GM12873 (cell line): Measurements from ENCODE around the gene SH2D4B.

Source experiments
- TF ChIP-seq, protein P1 (sequence below): IDR thresholded peaks from 2 replicates; pipeline ENCODE4 v1.5.1; 2012; ENCODE audit warnings: low read depth, mild to moderate bottlenecking, moderate library complexity, low read length, control low read depth; ENCODE audit not compliant: insufficient read depth; ENCODE audit errors: missing control alignments

Gene SH2D4B

DNA sequence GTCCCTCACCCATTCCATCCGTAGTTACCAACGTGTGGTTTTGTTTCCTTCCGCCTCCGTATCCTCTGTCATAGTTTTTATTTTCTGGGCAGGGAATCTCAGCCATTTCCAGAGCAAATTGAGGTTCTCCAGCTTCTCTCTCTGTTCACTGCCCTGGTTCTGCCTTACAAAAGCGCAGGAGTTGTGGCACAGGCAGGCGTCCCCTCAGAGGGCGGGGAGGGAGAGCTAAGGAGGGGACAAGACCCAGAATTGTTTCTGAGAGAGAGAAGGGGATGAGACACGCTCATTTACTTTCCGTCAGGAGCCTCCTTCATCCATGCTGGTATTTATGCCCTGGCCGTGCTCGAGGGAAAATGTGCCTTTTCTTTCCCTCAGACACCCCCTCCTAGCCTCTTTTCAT, 71.0 kb downstream of the SH2D4B start:
- TF ChIP-seq, protein P1, sequence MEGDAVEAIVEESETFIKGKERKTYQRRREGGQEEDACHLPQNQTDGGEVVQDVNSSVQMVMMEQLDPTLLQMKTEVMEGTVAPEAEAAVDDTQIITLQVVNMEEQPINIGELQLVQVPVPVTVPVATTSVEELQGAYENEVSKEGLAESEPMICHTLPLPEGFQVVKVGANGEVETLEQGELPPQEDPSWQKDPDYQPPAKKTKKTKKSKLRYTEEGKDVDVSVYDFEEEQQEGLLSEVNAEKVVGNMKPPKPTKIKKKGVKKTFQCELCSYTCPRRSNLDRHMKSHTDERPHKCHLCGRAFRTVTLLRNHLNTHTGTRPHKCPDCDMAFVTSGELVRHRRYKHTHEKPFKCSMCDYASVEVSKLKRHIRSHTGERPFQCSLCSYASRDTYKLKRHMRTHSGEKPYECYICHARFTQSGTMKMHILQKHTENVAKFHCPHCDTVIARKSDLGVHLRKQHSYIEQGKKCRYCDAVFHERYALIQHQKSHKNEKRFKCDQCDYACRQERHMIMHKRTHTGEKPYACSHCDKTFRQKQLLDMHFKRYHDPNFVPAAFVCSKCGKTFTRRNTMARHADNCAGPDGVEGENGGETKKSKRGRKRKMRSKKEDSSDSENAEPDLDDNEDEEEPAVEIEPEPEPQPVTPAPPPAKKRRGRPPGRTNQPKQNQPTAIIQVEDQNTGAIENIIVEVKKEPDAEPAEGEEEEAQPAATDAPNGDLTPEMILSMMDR: no peak

DNA sequence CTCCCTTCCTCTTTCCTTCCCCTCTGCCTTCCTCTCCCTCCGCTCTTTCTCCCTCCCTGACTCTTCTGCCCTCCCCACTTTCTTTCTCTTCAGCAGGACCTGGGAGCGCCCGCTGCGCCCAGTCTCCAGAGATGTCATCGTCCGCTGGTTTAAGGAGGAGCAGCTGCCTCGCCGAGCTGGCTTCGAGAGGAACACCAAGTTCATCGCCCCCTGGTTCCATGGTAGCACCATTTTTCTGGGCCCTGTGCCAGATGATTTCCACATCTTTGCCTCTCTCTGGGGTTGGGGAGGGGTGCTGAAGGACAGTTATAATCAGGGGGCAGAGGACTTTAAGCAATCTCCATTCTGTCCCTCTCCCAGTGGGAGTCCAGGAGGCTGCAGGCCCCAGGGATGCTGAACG, 71.6 kb downstream of the SH2D4B start:
- TF ChIP-seq, protein P1: no peak

DNA sequence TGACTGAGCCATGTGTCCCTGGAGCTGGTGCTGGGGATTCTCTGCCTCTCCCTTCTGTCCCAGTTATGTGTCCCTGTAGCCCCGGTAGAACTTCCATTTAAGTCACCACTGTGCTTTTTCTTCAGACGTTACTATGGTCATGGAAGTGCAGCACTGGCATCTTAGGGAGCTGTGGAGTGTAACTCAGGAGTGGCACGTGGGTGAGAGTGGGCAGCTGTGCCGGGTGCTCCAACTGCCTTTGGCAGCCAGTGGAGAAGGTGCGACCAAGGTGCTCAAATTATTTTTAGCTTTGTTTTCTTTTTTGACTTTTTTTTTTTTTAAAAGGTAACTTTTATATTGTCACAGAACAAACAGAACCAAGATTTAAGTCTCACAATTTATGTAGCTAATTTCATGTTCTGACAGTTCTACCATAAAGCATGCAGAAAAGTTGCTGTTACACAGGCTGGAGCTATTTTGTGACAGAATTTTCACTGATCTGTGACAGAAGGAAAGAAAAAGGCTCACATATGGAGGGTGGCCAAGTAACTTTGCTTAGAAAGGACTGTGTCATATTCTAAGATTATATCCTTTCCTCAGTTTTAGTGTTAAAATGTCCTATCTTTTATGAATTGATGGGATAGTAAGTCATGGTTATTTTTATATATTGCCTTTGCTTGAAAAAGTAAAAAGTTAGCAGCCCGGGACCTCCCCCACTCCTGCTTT, 73.9 kb downstream of the SH2D4B start:
- TF ChIP-seq, protein P1: no peak

DNA sequence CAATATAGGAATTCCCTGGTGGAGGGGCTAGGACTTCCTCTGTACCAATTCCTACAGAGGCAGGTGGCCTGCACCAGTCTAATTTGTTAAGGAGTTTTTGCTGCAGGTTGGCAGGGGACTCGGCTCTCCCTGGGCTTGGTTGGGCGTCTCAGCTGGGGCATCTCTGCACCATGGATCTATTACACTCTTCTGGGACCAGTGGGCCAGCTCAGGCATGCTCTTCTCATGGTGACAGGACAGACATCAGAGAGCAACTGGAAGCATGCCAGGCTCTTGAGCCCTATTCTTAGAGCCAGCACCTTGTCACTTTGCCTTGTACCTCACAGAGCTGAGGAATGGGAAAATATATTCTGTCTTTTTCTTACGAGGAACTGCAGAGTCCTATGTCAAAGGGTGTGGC, 74.6 kb downstream of the SH2D4B start:
- TF ChIP-seq, protein P1: no peak

DNA sequence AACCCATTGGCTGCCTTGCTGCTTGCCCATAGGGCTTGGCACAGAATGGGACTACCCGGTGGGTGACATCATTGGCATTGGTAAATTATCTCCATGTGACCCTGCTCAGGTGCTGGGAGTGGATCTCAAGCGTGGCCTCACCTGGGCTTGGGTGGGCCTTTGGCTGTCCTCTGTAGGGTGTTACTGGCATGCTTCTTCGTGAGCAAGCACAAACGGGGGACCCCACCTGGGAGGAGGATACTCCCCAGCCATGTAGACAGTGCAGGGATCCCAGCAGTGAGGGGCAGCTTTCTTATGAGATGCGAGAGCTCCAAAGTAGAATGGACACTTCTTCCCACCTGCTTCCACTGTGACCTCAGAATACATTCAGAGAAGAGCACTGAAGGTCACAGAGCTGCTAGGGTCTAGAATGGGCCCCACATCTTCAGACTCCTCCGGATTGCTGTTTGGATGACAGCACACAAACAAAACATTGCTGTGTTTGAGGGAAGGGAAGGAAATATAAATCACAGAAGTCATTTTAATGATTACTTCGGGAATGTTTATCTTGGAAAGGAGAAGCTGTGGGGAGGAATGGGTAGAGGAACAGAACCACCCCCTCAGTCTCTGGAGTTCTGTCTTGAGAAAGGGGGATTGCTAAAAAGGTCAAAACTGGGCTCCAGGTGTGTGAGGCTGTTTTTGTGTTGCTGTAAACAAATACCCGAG, 75.9 kb downstream of the SH2D4B start:
- TF ChIP-seq, protein P1: no peak

DNA sequence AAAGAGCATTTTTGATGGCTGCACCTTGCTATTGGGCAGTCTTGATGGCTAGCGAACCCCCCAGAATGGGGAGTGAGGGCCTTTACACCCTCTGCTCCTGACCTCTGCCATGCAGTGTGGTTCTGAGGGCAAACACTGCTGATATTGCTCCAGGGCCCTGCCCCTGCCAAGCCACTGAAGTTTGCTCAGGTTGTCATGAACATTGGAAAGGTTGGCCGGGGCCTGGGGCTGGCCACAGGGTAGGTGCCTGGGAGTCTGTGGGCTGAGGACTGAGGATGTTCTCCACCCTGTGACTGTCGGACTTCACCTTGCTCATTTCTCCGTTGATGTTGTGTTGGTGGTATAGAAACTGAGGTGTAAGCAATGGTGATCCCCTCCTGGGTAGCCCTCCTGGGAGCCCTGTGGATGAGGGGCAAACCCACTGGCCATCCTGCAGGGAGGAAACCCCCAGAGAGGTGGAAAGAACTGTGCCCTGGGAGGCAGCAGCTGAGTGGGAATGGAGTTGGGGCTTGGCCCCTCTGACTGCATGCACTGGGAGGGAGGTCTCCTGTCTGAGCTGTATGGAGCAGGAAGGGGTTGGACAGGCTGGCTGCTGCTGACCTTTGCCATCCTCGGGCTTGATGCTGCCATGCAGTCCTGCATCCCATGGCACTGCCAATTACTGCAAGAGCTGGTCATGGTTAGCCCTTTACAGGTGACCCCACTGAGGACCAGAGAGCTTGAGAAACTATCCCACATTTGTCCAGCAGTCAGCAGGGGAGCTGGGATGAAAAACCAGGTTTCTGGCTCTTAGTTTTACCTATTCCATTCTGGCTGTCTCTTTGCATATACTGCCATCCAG, 77.1 kb downstream of the SH2D4B start:
- TF ChIP-seq, protein P1: no peak

DNA sequence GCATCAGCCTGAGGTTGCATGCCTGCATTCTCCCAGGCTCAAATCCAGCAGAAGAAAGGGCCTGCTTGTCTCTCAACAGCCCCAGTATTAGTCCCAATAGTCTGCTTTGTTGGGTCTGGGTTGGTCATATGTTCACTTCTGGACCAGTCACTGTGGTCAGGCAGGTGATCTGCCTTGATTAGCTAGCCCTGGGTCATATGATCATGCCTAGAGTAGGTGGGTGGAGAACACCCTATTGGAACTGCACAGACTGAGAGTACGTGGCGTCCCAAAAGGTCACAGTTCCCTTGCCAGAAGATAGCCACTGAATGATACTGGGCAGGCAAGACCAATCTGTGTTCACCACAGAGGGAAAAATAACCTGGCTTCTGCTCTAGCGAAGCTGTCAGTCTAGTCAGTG, 80.1 kb downstream of the SH2D4B start:
- TF ChIP-seq, protein P1: no peak
